ENCODE data around the gene DOCK4.

GRCh38 chr7:111784296-111784695 lies 421.9 kb downstream of the DOCK4 start:
- no peak for TF ChIP-seq CTCF (IDR thresholded peaks at IDR 0.05)
- TF ChIP-seq EP300 (IDR thresholded peaks at IDR 0.05; ENCODE audit: low read depth): no peak
- no peak for TF ChIP-seq POLR2A (IDR thresholded peaks at IDR 0.05)
